NT2/D1 (cell line): Measurements from ENCODE around the gene GDPD4.

Experiments used
- SUZ12 ChIP-seq: IDR thresholded peaks from 2 replicates; pipeline ENCODE4 v1.6.1; 2011; ENCODE audit not compliant: insufficient read length, insufficient read depth; ENCODE audit errors: extremely low read depth
- YY1 ChIP-seq: IDR thresholded peaks from 2 replicates; pipeline ENCODE4 v1.6.1; 2011; ENCODE audit not compliant: insufficient read length, insufficient read depth
- ZNF274 ChIP-seq: IDR thresholded peaks from 2 replicates; pipeline ENCODE4 v1.6.1; 2011; ENCODE audit warnings: mild to moderate bottlenecking, low read depth, low read length

GRCh38 chr11:77309401-77310085 lies 8.1 kb upstream of the GDPD4 start:
- TF ChIP-seq SUZ12 (no peak), YY1 (no peak), ZNF274 (no peak)
